ENCODE measurements around the gene MGAT5B. TPM values are rescaled to one million over a fixed set of nuclear protein-coding genes. Genes with fewer than 3 reads are reported as not detected.

MGAT5B gene
- total and polyA plus RNA-seq, 2 donors (not counting 1 experiment from before 2014, with no cell fraction given), result 0.15 to 37.8 TPM

DNA sequence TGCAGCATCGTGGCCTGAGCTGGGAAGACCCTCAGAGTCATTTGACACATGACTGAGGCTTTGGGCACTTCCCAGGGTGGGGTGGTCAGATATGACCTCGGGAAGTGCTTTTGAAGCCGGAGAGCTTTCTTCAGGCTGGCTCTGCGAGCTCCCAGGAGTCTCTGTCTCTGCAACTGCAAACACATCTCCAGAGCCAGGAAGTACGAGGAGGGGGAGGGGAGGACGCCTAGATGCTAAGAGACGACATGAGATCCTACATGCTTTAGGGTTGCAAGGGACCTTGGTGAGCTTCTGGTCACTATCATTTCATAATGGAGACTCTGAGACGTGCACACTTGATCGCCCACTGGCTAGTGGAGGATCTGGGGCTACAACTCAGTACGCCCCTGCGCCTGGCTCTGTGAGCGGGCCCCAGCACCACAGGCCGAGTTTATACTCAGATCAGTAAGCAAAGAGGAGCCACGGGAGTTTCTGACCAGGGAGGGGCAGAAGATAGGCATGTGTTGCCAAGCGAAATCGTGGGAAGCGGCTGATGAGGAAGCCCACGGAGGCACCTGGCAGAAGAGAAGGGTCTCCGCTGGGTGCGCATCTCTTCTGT is 527 bp upstream of the MGAT5B start:
- H3K4me2 ChIP-seq (replicated peaks; ENCODE audit: low read depth, low read length, poor library complexity, severe bottlenecking), result peak overlapping the region; percentile 83
- no peak for DNase-seq
- Mint-ChIP-seq H3K4me1 (peaks cover 15% of the 10 kb centered on the region), H3K4me3 (peak overlapping the region; percentile 84), H3K27me3 (peaks cover 37% of the 10 kb centered on the region), H3K9me3 (ENCODE audit: insufficient read depth) (no peaks in the 10 kb centered on the region), H3K27ac (no peak overlapping the region)
- no peaks in the 10 kb centered on the region for H3K79me2 ChIP-seq (ENCODE audit: control insufficient read depth, insufficient read depth, low read length)
- no peak for ATAC-seq (ENCODE audit: low read depth)
- H3K4me1 ChIP-seq (ENCODE audit: control insufficient read depth in 2 of 2, insufficient read depth in 2 of 2, low read length in 2 of 2), result peaks cover 12 to 17% of the 10 kb centered on the region in 2 donors
- 48% methylated on average over 20 of the region's 20 CpGs for WGBS (ENCODE audit: insufficient coverage)
- no peaks in the 10 kb centered on the region for H3K9me3 ChIP-seq (ENCODE audit: control extremely low read depth in 1 of 3, control insufficient read depth in 2 of 3, insufficient read depth in 1 of 3, low read length in 2 of 3)
- H3K27me3 ChIP-seq (replicated peaks in 1 of 4; ENCODE audit: control extremely low read depth in 1 of 4, control insufficient read depth in 3 of 4, insufficient read depth in 4 of 4, low read length in 3 of 4), result peaks cover 0 to 43% (median 12%) of the 10 kb centered on the region in 4 experiments
- H2AFZ ChIP-seq (ENCODE audit: insufficient read depth, low read depth, low read length, poor library complexity, severe bottlenecking), result peak overlapping the region; percentile 22
- intact Hi-C loops (cut with micrococcal nuclease), result loop anchor here (1.0 to 5.0 kb wide), 4 partner anchors 90 to 380 kb away; no protein-coding TSS in a partner anchor
- H4K20me1 ChIP-seq (ENCODE audit: control insufficient read depth, insufficient read depth, low read length, poor library complexity, severe bottlenecking), result no peaks in the 10 kb centered on the region
- H3K36me3 ChIP-seq (replicated peaks in 1 of 2; ENCODE audit: control extremely low read depth in 1 of 2, control insufficient read depth in 1 of 2, extremely low read depth in 1 of 2, insufficient read depth in 2 of 2, low read length in 1 of 2), result no peaks in the 10 kb centered on the region
- no peak overlapping the region for H3K4me3 ChIP-seq (ENCODE audit: control extremely low read depth in 1 of 5, extremely low read depth in 1 of 5, insufficient read depth in 1 of 5, low read depth in 2 of 5, low read length in 4 of 5)
- CTCF ChIA-PET, result interaction anchor here (0.6 to 12.2 kb wide), 29 partner anchors 8 to 1174 kb away, joined by 3 to 426 read pairs (median 4); no protein-coding TSS in a partner anchor
- H3K9ac ChIP-seq (ENCODE audit: low read length), result no peak overlapping the region
- no peak overlapping the region for H3K27ac ChIP-seq (ENCODE audit: low read length in 2 of 2)
- TF ChIP-seq CTCF (IDR thresholded peaks at IDR 0.05) (no peak), EZH2 (IDR thresholded peaks at IDR 0.05; ENCODE audit: borderline replicate concordance, insufficient read depth, low read depth, low read length, poor library complexity, severe bottlenecking) (no peak)
- POLR2A ChIA-PET, result interaction anchor here (1.6 kb wide), 1 partner anchor 189 kb away, joined by 10 read pairs; no protein-coding TSS in a partner anchor

Data from B cell (primary cell).